ENCODE data around the gene AGAP3. TPM values are rescaled to one million over a fixed set of nuclear protein-coding genes. Genes with fewer than 3 reads are reported as not detected.

The AGAP3 gene
- total RNA-seq, 3 donors from 2014 or later (not counting 1 experiment from before 2014, with no cell fraction given), result 27.7 to 46.9 (median 42.8) TPM

DNA sequence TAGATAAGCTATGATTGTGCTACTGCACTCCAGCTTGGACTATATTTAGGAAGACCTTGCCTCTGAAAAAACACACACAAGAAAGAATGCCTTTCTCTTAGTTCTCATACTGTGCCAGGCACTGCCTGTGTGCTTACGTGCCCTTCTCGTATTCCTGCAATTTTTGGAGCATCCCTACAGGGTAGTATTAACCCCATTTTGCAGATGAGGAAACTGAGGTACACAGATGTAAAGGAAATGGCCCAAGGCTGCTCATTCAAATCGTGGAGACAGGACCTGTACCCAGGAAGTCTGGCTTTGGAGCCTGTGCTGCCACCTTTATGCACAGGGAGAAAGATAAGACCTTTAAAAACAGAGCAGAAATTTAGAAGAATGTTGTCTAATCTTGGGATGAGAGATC lies 16.7 kb downstream of the AGAP3 start:
- H3K4me3 Mint-ChIP-seq, result no peak overlapping the region
- H3K9me3 Mint-ChIP-seq, result no peaks in the 10 kb centered on the region
- intact Hi-C loops (cut with micrococcal nuclease), result no loop called here
- H3K27me3 ChIP-seq (ENCODE audit: control insufficient read depth, insufficient read depth, low read length), result no peaks in the 10 kb centered on the region
- DNase-seq (no peak), ATAC-seq (no peak)
- no peak overlapping the region for H3K4me3 ChIP-seq (ENCODE audit: low read length)
- TF ChIP-seq, protein P1, sequence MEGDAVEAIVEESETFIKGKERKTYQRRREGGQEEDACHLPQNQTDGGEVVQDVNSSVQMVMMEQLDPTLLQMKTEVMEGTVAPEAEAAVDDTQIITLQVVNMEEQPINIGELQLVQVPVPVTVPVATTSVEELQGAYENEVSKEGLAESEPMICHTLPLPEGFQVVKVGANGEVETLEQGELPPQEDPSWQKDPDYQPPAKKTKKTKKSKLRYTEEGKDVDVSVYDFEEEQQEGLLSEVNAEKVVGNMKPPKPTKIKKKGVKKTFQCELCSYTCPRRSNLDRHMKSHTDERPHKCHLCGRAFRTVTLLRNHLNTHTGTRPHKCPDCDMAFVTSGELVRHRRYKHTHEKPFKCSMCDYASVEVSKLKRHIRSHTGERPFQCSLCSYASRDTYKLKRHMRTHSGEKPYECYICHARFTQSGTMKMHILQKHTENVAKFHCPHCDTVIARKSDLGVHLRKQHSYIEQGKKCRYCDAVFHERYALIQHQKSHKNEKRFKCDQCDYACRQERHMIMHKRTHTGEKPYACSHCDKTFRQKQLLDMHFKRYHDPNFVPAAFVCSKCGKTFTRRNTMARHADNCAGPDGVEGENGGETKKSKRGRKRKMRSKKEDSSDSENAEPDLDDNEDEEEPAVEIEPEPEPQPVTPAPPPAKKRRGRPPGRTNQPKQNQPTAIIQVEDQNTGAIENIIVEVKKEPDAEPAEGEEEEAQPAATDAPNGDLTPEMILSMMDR (IDR thresholded peaks at IDR 0.05), result no peak
- no peak overlapping the region for H3K27ac Mint-ChIP-seq
- no peak overlapping the region for H3K27ac ChIP-seq (ENCODE audit: low read length)
- H3K4me1 Mint-ChIP-seq, result peaks cover 0 to 6% of the 10 kb centered on the region in 2 donors
- no peaks in the 10 kb centered on the region for H3K9me3 ChIP-seq (ENCODE audit: control insufficient read depth, insufficient read depth, low read length)
- no peaks in the 10 kb centered on the region for H3K4me1 ChIP-seq (ENCODE audit: control insufficient read depth, insufficient read depth, low read length)
- H3K36me3 Mint-ChIP-seq, result no peaks in the 10 kb centered on the region
- no peaks in the 10 kb centered on the region for H3K27me3 Mint-ChIP-seq (ENCODE audit: low read depth in 2 of 2)
- no peaks in the 10 kb centered on the region for H3K36me3 ChIP-seq (ENCODE audit: control insufficient read depth, insufficient read depth, low read length)
- WGBS (ENCODE audit: insufficient coverage), result 72% methylated on average over 3 of the region's 3 CpGs

DNA sequence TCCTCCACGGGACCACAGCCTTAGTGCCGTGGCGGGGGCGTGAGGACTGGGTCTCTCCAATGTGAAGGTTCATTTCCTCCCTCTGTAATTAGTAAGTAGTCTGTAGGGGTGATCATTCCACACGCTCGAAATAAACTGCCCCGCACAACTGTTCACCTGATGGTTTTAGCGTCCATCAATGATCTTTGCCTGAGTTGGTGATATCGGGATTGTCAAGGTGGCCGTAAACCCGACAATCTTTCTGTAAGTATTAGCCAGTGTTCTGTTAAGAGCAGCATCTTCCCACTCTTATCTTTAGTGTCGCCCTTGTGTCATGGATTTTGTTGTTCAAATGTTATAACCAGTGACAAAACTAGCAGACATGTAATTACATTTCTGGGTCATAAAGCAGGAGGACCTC lies 17.7 kb downstream of the AGAP3 start:
- H3K9me3 Mint-ChIP-seq, result no peaks in the 10 kb centered on the region
- DNase-seq (no peak), ATAC-seq (no peak)
- H3K4me3 Mint-ChIP-seq, result no peak overlapping the region
- intact Hi-C loops (cut with micrococcal nuclease), result no loop called here
- 95% methylated on average over 11 of the region's 12 CpGs for WGBS (ENCODE audit: insufficient coverage)
- H3K27me3 ChIP-seq (ENCODE audit: control insufficient read depth, insufficient read depth, low read length), result no peaks in the 10 kb centered on the region
- no peaks in the 10 kb centered on the region for H3K27me3 Mint-ChIP-seq (ENCODE audit: low read depth in 2 of 2)
- H3K36me3 ChIP-seq (ENCODE audit: control insufficient read depth, insufficient read depth, low read length), result no peaks in the 10 kb centered on the region
- no peaks in the 10 kb centered on the region for H3K9me3 ChIP-seq (ENCODE audit: control insufficient read depth, insufficient read depth, low read length)
- no peaks in the 10 kb centered on the region for H3K4me1 ChIP-seq (ENCODE audit: control insufficient read depth, insufficient read depth, low read length)
- H3K4me3 ChIP-seq (ENCODE audit: low read length), result no peak overlapping the region
- H3K27ac ChIP-seq (ENCODE audit: low read length), result no peak overlapping the region
- H3K4me1 Mint-ChIP-seq, result peaks cover 0 to 6% of the 10 kb centered on the region in 2 donors
- TF ChIP-seq, protein P1 (IDR thresholded peaks at IDR 0.05), result no peak
- H3K27ac Mint-ChIP-seq, result no peak overlapping the region
- H3K36me3 Mint-ChIP-seq, result no peaks in the 10 kb centered on the region

DNA sequence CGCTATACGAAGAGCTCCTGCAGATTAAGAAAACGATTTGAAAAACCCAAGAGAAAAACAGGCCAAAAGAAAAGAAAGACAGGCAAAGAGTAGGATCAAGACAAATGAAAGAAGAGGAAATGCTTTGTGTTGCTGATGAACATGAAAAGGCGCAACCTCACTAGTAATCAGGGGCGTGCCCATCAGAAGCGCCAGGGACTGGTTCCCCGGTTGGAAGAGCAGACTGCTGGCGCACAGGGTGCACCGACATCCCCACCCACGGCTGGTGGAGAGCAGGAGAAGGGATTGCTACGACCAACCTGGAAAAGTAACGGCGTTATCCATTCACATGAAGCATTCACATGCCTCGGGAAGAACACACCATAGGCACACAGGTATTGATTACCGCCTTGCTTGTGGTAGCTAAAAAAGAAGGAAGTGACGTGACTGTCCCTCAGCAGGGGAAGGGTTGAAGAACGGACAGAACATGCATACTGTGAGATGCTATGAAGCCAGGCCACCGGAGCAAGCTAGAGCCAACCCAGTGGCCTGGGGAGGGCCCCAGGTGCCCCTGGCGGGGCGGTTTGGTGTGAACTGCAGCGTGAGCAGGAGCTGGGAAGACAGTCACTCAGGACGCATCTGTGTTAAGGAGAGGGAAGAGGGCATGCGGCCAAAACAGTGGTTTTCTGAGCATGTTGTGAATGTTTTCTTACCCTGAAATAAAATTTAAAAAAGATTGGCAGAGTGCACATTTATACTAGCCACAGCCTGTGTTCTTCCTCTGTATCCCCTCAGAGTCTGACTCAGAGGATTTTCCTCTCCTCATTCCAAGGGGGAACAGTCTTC lies 18.3 kb downstream of the AGAP3 start:
- WGBS (ENCODE audit: insufficient coverage), result 74% methylated on average over 23 of the region's 23 CpGs
- H3K9me3 ChIP-seq (ENCODE audit: control insufficient read depth, insufficient read depth, low read length), result no peaks in the 10 kb centered on the region
- H3K4me1 ChIP-seq (ENCODE audit: control insufficient read depth, insufficient read depth, low read length), result no peaks in the 10 kb centered on the region
- H3K9me3 Mint-ChIP-seq, result no peaks in the 10 kb centered on the region
- no peak overlapping the region for H3K27ac Mint-ChIP-seq
- H3K4me1 Mint-ChIP-seq, result peaks cover 0 to 6% of the 10 kb centered on the region in 2 donors
- TF ChIP-seq, protein P1 (IDR thresholded peaks at IDR 0.05), result no peak
- H3K27me3 Mint-ChIP-seq (ENCODE audit: low read depth in 2 of 2), result no peaks in the 10 kb centered on the region
- H3K4me3 Mint-ChIP-seq, result no peak overlapping the region
- ATAC-seq (no peak), DNase-seq (no peak)
- intact Hi-C loops (cut with micrococcal nuclease), result no loop called here
- H3K27me3 ChIP-seq (ENCODE audit: control insufficient read depth, insufficient read depth, low read length), result no peaks in the 10 kb centered on the region
- H3K36me3 ChIP-seq (ENCODE audit: control insufficient read depth, insufficient read depth, low read length), result no peaks in the 10 kb centered on the region
- H3K4me3 ChIP-seq (ENCODE audit: low read length), result no peak overlapping the region
- no peak overlapping the region for H3K27ac ChIP-seq (ENCODE audit: low read length)
- H3K36me3 Mint-ChIP-seq, result no peaks in the 10 kb centered on the region

DNA sequence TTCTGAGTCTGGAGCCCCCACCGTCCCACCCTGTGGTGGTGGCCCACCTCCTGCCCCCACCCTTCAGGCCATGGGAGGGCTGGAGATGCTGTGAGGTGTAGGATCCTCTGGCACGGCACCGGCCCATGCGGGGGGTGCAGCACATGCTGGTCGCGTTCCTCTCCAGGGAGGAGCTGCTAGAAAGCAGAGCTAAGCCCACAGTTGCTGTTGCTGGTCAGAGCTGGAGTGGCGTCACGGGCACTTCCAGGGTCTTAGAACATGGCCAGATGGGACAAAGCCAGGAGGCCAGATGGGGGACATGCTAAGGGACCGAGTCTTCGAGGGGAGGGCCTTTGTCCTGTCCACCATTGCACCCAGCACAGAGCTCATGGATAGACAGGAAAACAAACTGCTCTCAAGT lies 21.6 kb downstream of the AGAP3 start:
- WGBS (ENCODE audit: insufficient coverage), result 91% methylated on average over 10 of the region's 10 CpGs
- intact Hi-C loops (cut with micrococcal nuclease), result no loop called here

More for the DNA sequence above, 21.6 kb downstream of the AGAP3 start:
- Mint-ChIP-seq H3K4me3 (no peak overlapping the region), H3K36me3 (no peaks in the 10 kb centered on the region), H3K9me3 (no peaks in the 10 kb centered on the region), H3K27me3 (ENCODE audit: low read depth in 2 of 2) (no peaks in the 10 kb centered on the region), H3K4me1 (peaks cover 0 to 14% of the 10 kb centered on the region in 2 donors), H3K27ac (no peak overlapping the region)
- ATAC-seq, result no peak
- H3K4me1 ChIP-seq (ENCODE audit: control insufficient read depth, insufficient read depth, low read length), result peaks cover 8% of the 10 kb centered on the region
- no peaks in the 10 kb centered on the region for H3K36me3 ChIP-seq (ENCODE audit: control insufficient read depth, insufficient read depth, low read length)
- H3K9me3 ChIP-seq (ENCODE audit: control insufficient read depth, insufficient read depth, low read length), result no peaks in the 10 kb centered on the region
- no peaks in the 10 kb centered on the region for H3K27me3 ChIP-seq (ENCODE audit: control insufficient read depth, insufficient read depth, low read length)
- no peak overlapping the region for H3K4me3 ChIP-seq (ENCODE audit: low read length)
- TF ChIP-seq, protein P1 (IDR thresholded peaks at IDR 0.05), result no peak
- DNase-seq, result no peak
- no peak overlapping the region for H3K27ac ChIP-seq (ENCODE audit: low read length)
